Measurements from ENCODE around the gene HERC2.
"Not testable (repeated sequence)": the region's sequence is repeated elsewhere in the genome, so short reads cannot be mapped to it uniquely, and the experiment has no call there.

GRCh38 chr15:28288830-28289693, 32.9 kb downstream of the HERC2 start:
- TF ChIP-seq CTCF, POLR2A (IDR thresholded peaks at IDR 0.05): not testable (repeated sequence)

Measured in stomach (tissue), 4 donors.